ENCODE data around the gene NDUFA3. TPM values are rescaled to one million over a fixed set of nuclear protein-coding genes. Genes with fewer than 3 reads are reported as not detected.
A peak's percentile ranks its signal among the peaks of the same experiment; 100 is the strongest.

NDUFA3 gene
- total RNA-seq, 1 donor from 2014 or later, result 503 TPM

DNA sequence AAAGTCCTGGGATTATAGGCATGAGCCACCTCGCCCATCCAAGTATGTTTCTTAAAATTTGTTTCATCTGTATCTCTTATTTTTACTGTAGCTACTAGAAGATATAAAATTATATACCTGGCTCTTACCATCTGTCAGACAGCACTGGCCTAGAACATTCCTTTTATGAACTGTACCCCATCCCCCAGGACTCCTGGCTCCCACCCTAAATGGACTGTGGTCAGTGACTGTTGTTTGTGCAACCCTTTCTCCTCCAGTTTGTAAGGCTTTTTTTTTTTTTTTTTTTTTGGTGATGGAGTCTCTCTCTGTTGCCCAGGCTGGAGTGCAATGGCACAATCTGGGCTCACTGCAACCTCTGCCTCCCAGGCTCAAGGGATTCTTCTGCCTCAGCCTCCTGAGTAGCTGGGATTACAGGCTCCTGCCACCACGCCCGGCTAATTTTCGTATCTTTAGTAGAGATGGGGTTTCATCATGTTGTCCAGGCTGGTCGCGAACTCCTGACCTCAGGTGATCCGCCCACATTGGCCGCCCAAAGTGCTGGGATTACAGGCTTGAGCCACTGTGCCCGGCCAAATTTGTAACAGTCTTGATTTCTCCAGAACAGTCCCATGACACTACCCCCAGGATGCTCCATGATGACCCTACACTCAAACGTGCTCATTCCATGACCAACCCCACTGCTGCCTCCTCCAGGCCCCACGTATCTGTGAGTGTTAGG lies 2.5 kb downstream of the NDUFA3 start:
- H3K4me3 ChIP-seq, result no peak overlapping the region
- peaks cover 27% of the 10 kb centered on the region for H3K4me1 ChIP-seq
- no peaks in the 10 kb centered on the region for H3K27me3 ChIP-seq (ENCODE audit: low read depth)
- no peak for DNase-seq
- TF ChIP-seq, protein P1, sequence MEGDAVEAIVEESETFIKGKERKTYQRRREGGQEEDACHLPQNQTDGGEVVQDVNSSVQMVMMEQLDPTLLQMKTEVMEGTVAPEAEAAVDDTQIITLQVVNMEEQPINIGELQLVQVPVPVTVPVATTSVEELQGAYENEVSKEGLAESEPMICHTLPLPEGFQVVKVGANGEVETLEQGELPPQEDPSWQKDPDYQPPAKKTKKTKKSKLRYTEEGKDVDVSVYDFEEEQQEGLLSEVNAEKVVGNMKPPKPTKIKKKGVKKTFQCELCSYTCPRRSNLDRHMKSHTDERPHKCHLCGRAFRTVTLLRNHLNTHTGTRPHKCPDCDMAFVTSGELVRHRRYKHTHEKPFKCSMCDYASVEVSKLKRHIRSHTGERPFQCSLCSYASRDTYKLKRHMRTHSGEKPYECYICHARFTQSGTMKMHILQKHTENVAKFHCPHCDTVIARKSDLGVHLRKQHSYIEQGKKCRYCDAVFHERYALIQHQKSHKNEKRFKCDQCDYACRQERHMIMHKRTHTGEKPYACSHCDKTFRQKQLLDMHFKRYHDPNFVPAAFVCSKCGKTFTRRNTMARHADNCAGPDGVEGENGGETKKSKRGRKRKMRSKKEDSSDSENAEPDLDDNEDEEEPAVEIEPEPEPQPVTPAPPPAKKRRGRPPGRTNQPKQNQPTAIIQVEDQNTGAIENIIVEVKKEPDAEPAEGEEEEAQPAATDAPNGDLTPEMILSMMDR (IDR thresholded peaks at IDR 0.05; ENCODE audit: borderline replicate concordance), result no peak
- no peak overlapping the region for H3K27ac ChIP-seq (replicated peaks)
- H3K9me3 ChIP-seq (replicated peaks), result no peaks in the 10 kb centered on the region
- intact Hi-C loops (cut with micrococcal nuclease), result no loop called here
- peaks cover 55% of the 10 kb centered on the region for H3K36me3 ChIP-seq

DNA sequence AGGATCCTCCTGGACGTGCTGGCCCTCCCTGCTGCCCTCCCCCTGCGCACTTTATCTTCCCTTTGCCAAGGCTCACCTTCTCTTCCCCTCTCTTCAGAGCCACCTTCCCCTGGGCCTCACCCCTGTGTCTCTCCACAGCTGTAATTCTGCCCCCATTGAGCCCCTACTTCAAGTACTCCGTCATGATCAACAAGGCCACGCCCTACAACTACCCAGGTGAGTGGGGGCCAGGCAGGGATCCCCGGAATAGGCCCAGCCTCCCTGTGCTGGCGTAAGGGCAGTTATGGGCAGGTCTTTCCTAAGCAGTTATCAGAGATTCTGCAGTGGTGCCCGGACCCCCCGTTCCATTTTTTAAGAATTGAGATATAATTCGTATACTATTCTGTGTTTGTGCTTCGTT lies 3.1 kb downstream of the NDUFA3 start:
- Histone ChIP-seq H3K9me3 (replicated peaks) (no peaks in the 10 kb centered on the region), H3K4me1 (peaks cover 27% of the 10 kb centered on the region), H3K27ac (replicated peaks) (no peak overlapping the region), H3K27me3 (ENCODE audit: low read depth) (no peaks in the 10 kb centered on the region), H3K36me3 (peaks cover 61% of the 10 kb centered on the region), H3K4me3 (no peak overlapping the region)
- intact Hi-C loops (cut with micrococcal nuclease), result no loop called here
- no peak for DNase-seq
- TF ChIP-seq, protein P1 (IDR thresholded peaks at IDR 0.05; ENCODE audit: borderline replicate concordance), result no peak

DNA sequence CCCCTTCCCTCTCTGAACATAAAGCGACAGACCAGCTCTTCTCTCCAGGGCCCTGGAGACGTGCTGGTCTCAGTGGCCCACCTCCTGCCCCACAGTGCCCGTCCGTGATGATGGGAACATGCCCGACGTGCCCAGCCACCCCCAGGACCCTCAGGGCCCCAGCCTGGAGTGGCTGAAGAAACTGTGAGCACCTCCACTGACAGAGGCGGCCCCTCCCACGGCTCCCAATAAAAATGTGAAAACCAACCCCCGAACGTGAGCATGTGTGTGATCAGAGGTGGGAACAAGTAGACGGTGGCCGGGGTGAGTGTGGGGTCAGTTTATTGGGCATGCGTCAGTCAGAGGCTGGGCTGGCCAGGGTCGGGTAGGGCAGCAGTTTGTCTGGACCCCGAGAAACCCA lies 4.1 kb downstream of the NDUFA3 start:
- no peaks in the 10 kb centered on the region for H3K27me3 ChIP-seq (ENCODE audit: low read depth)
- intact Hi-C loops (cut with micrococcal nuclease), result no loop called here
- H3K36me3 ChIP-seq, result peaks cover 69% of the 10 kb centered on the region

DNA sequence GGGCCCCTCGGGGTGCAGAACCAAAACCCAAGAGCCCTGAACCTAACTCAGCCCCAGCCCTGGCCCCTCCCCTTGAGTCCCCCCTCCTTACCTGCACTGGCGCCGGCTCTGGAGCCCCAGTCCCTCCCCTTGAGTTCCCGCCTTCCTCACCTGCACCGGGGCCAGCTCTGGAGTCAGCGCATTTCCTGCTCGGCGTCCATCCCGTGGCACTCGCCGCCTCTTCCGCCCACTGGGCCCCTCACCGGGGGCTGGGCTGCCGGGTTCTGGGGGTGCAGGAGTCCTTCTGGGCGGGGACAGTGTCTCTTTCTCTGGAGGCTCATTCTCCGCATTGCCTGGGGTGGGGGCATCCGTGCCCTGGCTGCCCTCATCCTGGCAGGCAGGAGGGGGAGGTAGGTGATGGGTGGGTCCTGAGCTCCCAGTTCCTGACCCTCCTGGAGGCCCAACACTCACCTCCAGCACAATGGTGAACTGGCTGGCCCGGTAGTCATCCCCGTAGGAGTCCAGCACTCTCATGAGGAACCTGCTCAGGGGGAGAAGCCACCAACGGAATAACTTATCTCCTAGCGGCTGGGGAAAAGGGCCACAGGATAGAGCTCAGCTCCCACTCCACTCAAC lies 5.3 kb downstream of the NDUFA3 start:
- intact Hi-C loops (cut with micrococcal nuclease), result no loop called here
- H3K27me3 ChIP-seq (ENCODE audit: low read depth), result no peaks in the 10 kb centered on the region
- TF ChIP-seq, protein P1 (IDR thresholded peaks at IDR 0.05; ENCODE audit: borderline replicate concordance), result no peak
- H3K4me3 ChIP-seq, result no peak overlapping the region
- H3K9me3 ChIP-seq (replicated peaks), result no peaks in the 10 kb centered on the region
- peaks cover 78% of the 10 kb centered on the region for H3K36me3 ChIP-seq
- H3K4me1 ChIP-seq, result peaks cover 18% of the 10 kb centered on the region
- no peak for DNase-seq
- H3K27ac ChIP-seq (replicated peaks), result no peak overlapping the region

More for the DNA sequence above, 4.1 kb downstream of the NDUFA3 start:
- H3K27ac ChIP-seq (replicated peaks), result no peak overlapping the region
- no peaks in the 10 kb centered on the region for H3K9me3 ChIP-seq (replicated peaks)
- TF ChIP-seq, protein P1 (IDR thresholded peaks at IDR 0.05; ENCODE audit: borderline replicate concordance), result no peak
- H3K4me3 ChIP-seq, result no peak overlapping the region
- H3K4me1 ChIP-seq, result peaks cover 27% of the 10 kb centered on the region
- peak; percentile 12 for DNase-seq

DNA sequence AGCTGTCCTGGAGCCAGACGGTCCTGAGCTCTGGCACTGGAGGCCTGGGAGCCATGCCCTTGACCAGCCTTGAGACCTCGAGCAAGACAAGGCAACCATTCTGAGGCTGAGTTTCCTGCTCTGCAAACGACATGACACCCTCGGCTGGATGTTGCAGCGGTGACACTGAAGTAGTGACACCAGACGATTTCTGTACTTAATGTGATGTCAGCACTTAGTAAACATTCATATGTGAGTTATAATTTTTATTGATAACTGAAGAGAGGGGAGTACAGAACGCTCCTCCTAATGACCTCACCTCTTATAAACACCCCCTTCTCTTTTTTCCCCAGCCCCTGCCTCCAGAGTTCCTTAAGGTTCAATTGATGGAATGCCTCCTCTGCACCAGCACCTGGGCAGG lies 5.8 kb downstream of the NDUFA3 start:
- TF ChIP-seq, protein P1 (IDR thresholded peaks at IDR 0.05; ENCODE audit: borderline replicate concordance), result no peak
- intact Hi-C loops (cut with micrococcal nuclease), result no loop called here
- Histone ChIP-seq H3K4me1 (peaks cover 13% of the 10 kb centered on the region), H3K9me3 (replicated peaks) (no peaks in the 10 kb centered on the region), H3K27ac (replicated peaks) (no peak overlapping the region), H3K4me3 (no peak overlapping the region), H3K36me3 (peaks cover 78% of the 10 kb centered on the region), H3K27me3 (ENCODE audit: low read depth) (no peaks in the 10 kb centered on the region)
- no peak for DNase-seq
